IMR-90 (cell line): ENCODE results near the gene CLPSL2.

Source experiments
- BHLHE40 ChIP-seq: fragments of 150-350 bp; IDR thresholded peaks from 2 replicates; pipeline ENCODE4 v1.6.1; 2016; ENCODE audit warnings: mild to moderate bottlenecking, low read depth, low read length
- CEBPB ChIP-seq: IDR thresholded peaks from 2 replicates; pipeline ENCODE4 v1.6.1; 2012; ENCODE audit warnings: low read depth, low read length, improper control_type of control experiment
- CHD1 ChIP-seq: IDR thresholded peaks from 2 replicates; pipeline ENCODE4 v1.6.1; 2012; ENCODE audit warnings: low read depth, low read length, improper control_type of control experiment
- CTCF ChIP-seq: conservative IDR thresholded peaks from 2 replicates; pipeline ENCODE4 v1.5.1; 2012; ENCODE audit warnings: mild to moderate bottlenecking, low read depth, low read length, improper control_type of control experiment
- MAFK ChIP-seq: IDR thresholded peaks from 2 replicates; pipeline ENCODE4 v1.6.1; 2012; ENCODE audit warnings: low read depth, low read length, improper control_type of control experiment
- MAZ ChIP-seq: IDR thresholded peaks from 2 replicates; pipeline ENCODE4 v1.6.1; 2012; ENCODE audit warnings: low read depth, mild to moderate bottlenecking, low read length, improper control_type of control experiment, moderate library complexity, borderline replicate concordance
- POLR2A ChIP-seq: IDR thresholded peaks from 2 replicates; pipeline ENCODE4 v1.6.1; 2012; ENCODE audit warnings: mild to moderate bottlenecking, low read depth, low read length
- RAD21 ChIP-seq: IDR thresholded peaks from 2 replicates; pipeline ENCODE4 v1.6.1; 2012; ENCODE audit warnings: low read length, improper control_type of control experiment
- RFX5 ChIP-seq: IDR thresholded peaks from 2 replicates; pipeline ENCODE4 v1.8.0; 2012; ENCODE audit warnings: low read depth, mild to moderate bottlenecking, low read length, moderate library complexity
- SMC3 ChIP-seq: fragments of 150-350 bp; IDR thresholded peaks from 2 replicates; pipeline ENCODE4 v1.6.1; 2016; ENCODE audit warnings: low read depth, mild to moderate bottlenecking, antibody characterized with exemption, low read length, moderate library complexity
- USF2 ChIP-seq: fragments of 150-350 bp; IDR thresholded peaks from 2 replicates; pipeline ENCODE4 v1.6.1; 2017; ENCODE audit warnings: mild to moderate bottlenecking, antibody characterized with exemption, low read length, low read depth

- TF ChIP-seq CTCF: no peak
- TF ChIP-seq POLR2A: no peak
- TF ChIP-seq BHLHE40: no peak
- TF ChIP-seq CHD1: no peak
- no peak for TF ChIP-seq USF2
- TF ChIP-seq RFX5: no peak
- no peak for TF ChIP-seq MAFK
- no peak for TF ChIP-seq SMC3
- TF ChIP-seq CEBPB: no peak
- no peak for TF ChIP-seq MAZ
- TF ChIP-seq RAD21: no peak
Measured at GRCh38 chr6:35787266-35788218, 11.1 kb downstream of the CLPSL2 start.
